WTC11 (cell line): ENCODE measurements around the gene RIMKLB. TPM values are rescaled to one million over a fixed set of nuclear protein-coding genes. Genes with fewer than 3 reads are reported as not detected.

ENCODE experiments used
- ATAC-seq: fragments of 200-7000 bp; cut with Tn5 transposase; 2 replicates; pipeline ENCODE4 v1.10.0; 2021; ENCODE audit warnings: mild to moderate bottlenecking, moderate library complexity
- CTCF ChIA-PET: fragments of 300-600 bp; sonication (Branson Sonifier 250); formaldehyde crosslinking; loops from one replicate; lab custom pipeline; 2021; ENCODE audit warnings: antibody characterized with exemption; lab: Charles Lee
- POLR2A ChIA-PET: fragments of 350-600 bp; sonication (Branson Sonifier 250); formaldehyde crosslinking; loops from one replicate; lab custom pipeline; 2021; ENCODE audit warnings: antibody characterized with exemption; lab: Charles Lee
- DNase-seq: peaks from one replicate; pipeline ENCODE4 v3.0.0; 2021; ENCODE audit warnings: low spot score
- H3K27ac Mint-ChIP-seq: 2 replicates; pipeline ENCODE4 v1.8.0; 2021; ENCODE audit warnings: mixed read lengths
- H3K27me3 Mint-ChIP-seq: 2 replicates; pipeline ENCODE4 v1.8.0; 2021; ENCODE audit warnings: low read depth, mild to moderate bottlenecking, moderate library complexity, mixed read lengths
- H3K36me3 Mint-ChIP-seq: 2 replicates; pipeline ENCODE4 v1.8.0; 2021; ENCODE audit warnings: mixed read lengths
- H3K4me1 Mint-ChIP-seq: 2 replicates; pipeline ENCODE4 v1.8.0; 2022; ENCODE audit warnings: mixed read lengths
- H3K4me3 Mint-ChIP-seq: 2 replicates; pipeline ENCODE4 v1.8.0; 2021; ENCODE audit warnings: mild to moderate bottlenecking, moderate library complexity, mixed read lengths
- H3K9me3 Mint-ChIP-seq: 2 replicates; pipeline ENCODE4 v1.8.0; 2021; ENCODE audit warnings: mixed read lengths
- CBFB ChIP-seq: sonication (generic); formaldehyde crosslinking; IDR thresholded peaks from 2 replicates; pipeline ENCODE4 v1.8.1; 2022; ENCODE audit warnings: mild to moderate bottlenecking, low read depth, missing genetic modification reagents
- ETV6 ChIP-seq: sonication (generic); formaldehyde crosslinking; IDR thresholded peaks from 2 replicates; pipeline ENCODE4 v1.8.1; 2022; ENCODE audit warnings: mild to moderate bottlenecking, missing genetic modification reagents
- HMGA2 ChIP-seq: fragments of 250-450 bp; sonication (Bioruptor Pico); IDR thresholded peaks from 2 replicates; pipeline ENCODE4 v1.4.0; 2021; ENCODE audit warnings: mild to moderate bottlenecking, moderate library complexity
- KAT7 ChIP-seq: sonication (generic); formaldehyde crosslinking; IDR thresholded peaks from 2 replicates; pipeline ENCODE4 v1.8.1; 2023; ENCODE audit warnings: missing genetic modification reagents, mild to moderate bottlenecking, borderline replicate concordance
- MAX ChIP-seq: sonication (generic); formaldehyde crosslinking; IDR thresholded peaks from 2 replicates; pipeline ENCODE4 v1.8.0; 2022; ENCODE audit warnings: mild to moderate bottlenecking, missing genetic modification reagents
- NR1H2 ChIP-seq: sonication (generic); formaldehyde crosslinking; IDR thresholded peaks from 2 replicates; pipeline ENCODE4 v1.9.0; 2021; ENCODE audit warnings: mild to moderate bottlenecking, moderate library complexity, missing genetic modification reagents
- NR3C1 ChIP-seq: sonication (generic); formaldehyde crosslinking; conservative IDR thresholded peaks from 2 replicates; pipeline ENCODE4 v1.8.1; 2023; ENCODE audit warnings: low read depth, mild to moderate bottlenecking, missing genetic modification reagents
- SMAD3 ChIP-seq: sonication (generic); formaldehyde crosslinking; IDR thresholded peaks from 2 replicates; pipeline ENCODE4 v1.8.0; 2022; ENCODE audit warnings: missing genetic modification reagents, mild to moderate bottlenecking, borderline replicate concordance
- SOX15 ChIP-seq: fragments of 250-450 bp; sonication (Bioruptor Pico); IDR thresholded peaks from 2 replicates; pipeline ENCODE4 v1.9.0; 2021; ENCODE audit warnings: mild to moderate bottlenecking
- SP1 ChIP-seq: sonication (generic); formaldehyde crosslinking; conservative IDR thresholded peaks from 2 replicates; pipeline ENCODE4 v1.8.1; 2022; ENCODE audit warnings: missing genetic modification reagents
- TCF7 ChIP-seq: sonication (generic); formaldehyde crosslinking; IDR thresholded peaks from 2 replicates; pipeline ENCODE4 v1.8.0; 2022; ENCODE audit warnings: mild to moderate bottlenecking, low read depth, missing genetic modification reagents, moderate library complexity
- ZNF232 ChIP-seq: sonication (generic); formaldehyde crosslinking; IDR thresholded peaks from 2 replicates; pipeline ENCODE4 v1.8.0; 2022; ENCODE audit warnings: mild to moderate bottlenecking, missing genetic modification reagents
- ZNF396 ChIP-seq: fragments of 250-450 bp; sonication (Bioruptor Pico); IDR thresholded peaks from 2 replicates; pipeline ENCODE4 v1.8.0; 2021; ENCODE audit warnings: mild to moderate bottlenecking, moderate library complexity, borderline replicate concordance
- ZNF416 ChIP-seq: fragments of 250-450 bp; sonication (Bioruptor Pico); IDR thresholded peaks from 2 replicates; pipeline ENCODE4 v1.9.0; 2021; ENCODE audit warnings: mild to moderate bottlenecking, inconsistent platforms
- ZNF532 ChIP-seq: fragments of 250-450 bp; sonication (Bioruptor Pico); IDR thresholded peaks from 2 replicates; pipeline ENCODE4 v1.9.0; 2021; ENCODE audit warnings: mild to moderate bottlenecking, borderline replicate concordance
- total RNA-seq: library from RNA; stranded (reverse); gene quantifications from 3 replicates; pipeline ENCODE4 v1.2.3, GENCODE V29; 2021
- TF ChIP-seq, protein P1 (sequence below): fragments of 250-450 bp; sonication (Bioruptor Pico); IDR thresholded peaks from 2 replicates; pipeline ENCODE4 v1.9.0; 2021; ENCODE audit warnings: moderate library complexity, mild to moderate bottlenecking, inconsistent platforms, borderline replicate concordance
- TF ChIP-seq, protein P2 (sequence below): sonication (generic); formaldehyde crosslinking; IDR thresholded peaks from 2 replicates; pipeline ENCODE4 v1.8.1; 2022; ENCODE audit warnings: missing genetic modification reagents, borderline replicate concordance
- TF ChIP-seq, protein P3 (sequence below): sonication (generic); formaldehyde crosslinking; IDR thresholded peaks from 2 replicates; pipeline ENCODE4 v1.8.0; 2022; ENCODE audit warnings: mild to moderate bottlenecking, missing genetic modification reagents
- TF ChIP-seq, protein P4 (sequence below): sonication (generic); formaldehyde crosslinking; IDR thresholded peaks from 2 replicates; pipeline ENCODE4 v1.8.1; 2023; ENCODE audit warnings: mild to moderate bottlenecking, missing genetic modification reagents

The RIMKLB gene
- total RNA-seq, 1 experiment from 2014 or later: 106 TPM

GRCh38 chr12:8698132-8698851 lies 501 bp downstream of the RIMKLB start (continued):
- TF ChIP-seq TCF7 (CRISPR knock-in tag) (no peak), ETV6 (peak; percentile 32; the same call in 1 of the 2 replicates), SOX15 (no peak), ZNF396 (CRISPR knock-in tag) (no peak), CBFB (CRISPR knock-in tag) (peak; percentile 45; the same call in 1 of the 2 replicates), KAT7 (CRISPR knock-in tag) (peak; percentile 59; the same call in 1 of the 2 replicates)
- TF ChIP-seq, protein P1, sequence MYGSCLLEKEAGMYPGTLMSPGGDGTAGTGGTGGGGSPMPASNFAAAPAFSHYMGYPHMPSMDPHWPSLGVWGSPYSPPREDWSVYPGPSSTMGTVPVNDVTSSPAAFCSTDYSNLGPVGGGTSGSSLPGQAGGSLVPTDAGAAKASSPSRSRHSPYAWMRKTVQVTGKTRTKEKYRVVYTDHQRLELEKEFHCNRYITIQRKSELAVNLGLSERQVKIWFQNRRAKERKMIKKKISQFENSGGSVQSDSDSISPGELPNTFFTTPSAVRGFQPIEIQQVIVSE (CRISPR knock-in tag): no peak
- TF ChIP-seq, protein P2, sequence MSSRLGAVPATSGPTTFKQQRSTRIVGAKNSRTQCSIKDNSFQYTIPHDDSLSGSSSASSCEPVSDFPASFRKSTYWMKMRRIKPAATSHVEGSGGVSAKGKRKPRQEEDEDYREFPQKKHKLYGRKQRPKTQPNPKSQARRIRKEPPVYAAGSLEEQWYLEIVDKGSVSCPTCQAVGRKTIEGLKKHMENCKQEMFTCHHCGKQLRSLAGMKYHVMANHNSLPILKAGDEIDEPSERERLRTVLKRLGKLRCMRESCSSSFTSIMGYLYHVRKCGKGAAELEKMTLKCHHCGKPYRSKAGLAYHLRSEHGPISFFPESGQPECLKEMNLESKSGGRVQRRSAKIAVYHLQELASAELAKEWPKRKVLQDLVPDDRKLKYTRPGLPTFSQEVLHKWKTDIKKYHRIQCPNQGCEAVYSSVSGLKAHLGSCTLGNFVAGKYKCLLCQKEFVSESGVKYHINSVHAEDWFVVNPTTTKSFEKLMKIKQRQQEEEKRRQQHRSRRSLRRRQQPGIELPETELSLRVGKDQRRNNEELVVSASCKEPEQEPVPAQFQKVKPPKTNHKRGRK (CRISPR knock-in tag): no peak

GRCh38 chr12:8698879-8699278 lies 1.1 kb downstream of the RIMKLB start:
- Mint-ChIP-seq H3K4me3 (peak overlapping the region; percentile 79), H3K27ac (peak overlapping the region; percentile 64; the same call in 1 of the 2 replicates), H3K4me1 (peaks cover 57% of the 10 kb centered on the region), H3K9me3 (no peaks in the 10 kb centered on the region), H3K36me3 (peaks cover 14% of the 10 kb centered on the region), H3K27me3 (no peaks in the 10 kb centered on the region)
- no peak for TF ChIP-seq ZNF416
- TF ChIP-seq, protein P3, sequence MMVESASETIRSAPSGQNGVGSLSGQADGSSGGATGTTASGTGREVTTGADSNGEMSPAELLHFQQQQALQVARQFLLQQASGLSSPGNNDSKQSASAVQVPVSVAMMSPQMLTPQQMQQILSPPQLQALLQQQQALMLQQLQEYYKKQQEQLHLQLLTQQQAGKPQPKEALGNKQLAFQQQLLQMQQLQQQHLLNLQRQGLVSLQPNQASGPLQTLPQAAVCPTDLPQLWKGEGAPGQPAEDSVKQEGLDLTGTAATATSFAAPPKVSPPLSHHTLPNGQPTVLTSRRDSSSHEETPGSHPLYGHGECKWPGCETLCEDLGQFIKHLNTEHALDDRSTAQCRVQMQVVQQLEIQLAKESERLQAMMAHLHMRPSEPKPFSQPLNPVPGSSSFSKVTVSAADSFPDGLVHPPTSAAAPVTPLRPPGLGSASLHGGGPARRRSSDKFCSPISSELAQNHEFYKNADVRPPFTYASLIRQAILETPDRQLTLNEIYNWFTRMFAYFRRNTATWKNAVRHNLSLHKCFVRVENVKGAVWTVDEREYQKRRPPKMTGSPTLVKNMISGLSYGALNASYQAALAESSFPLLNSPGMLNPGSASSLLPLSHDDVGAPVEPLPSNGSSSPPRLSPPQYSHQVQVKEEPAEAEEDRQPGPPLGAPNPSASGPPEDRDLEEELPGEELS (CRISPR knock-in tag): no peak
- TF ChIP-seq NR1H2 (CRISPR knock-in tag): no peak
- no peak for TF ChIP-seq SP1 (CRISPR knock-in tag)
- TF ChIP-seq ZNF232 (CRISPR knock-in tag): no peak
- TF ChIP-seq NR3C1 (CRISPR knock-in tag): no peak
- TF ChIP-seq MAX (CRISPR knock-in tag): no peak
- no peak for TF ChIP-seq TCF7 (CRISPR knock-in tag)
- no peak for TF ChIP-seq ZNF532 (CRISPR knock-in tag)
- TF ChIP-seq, protein P4, sequence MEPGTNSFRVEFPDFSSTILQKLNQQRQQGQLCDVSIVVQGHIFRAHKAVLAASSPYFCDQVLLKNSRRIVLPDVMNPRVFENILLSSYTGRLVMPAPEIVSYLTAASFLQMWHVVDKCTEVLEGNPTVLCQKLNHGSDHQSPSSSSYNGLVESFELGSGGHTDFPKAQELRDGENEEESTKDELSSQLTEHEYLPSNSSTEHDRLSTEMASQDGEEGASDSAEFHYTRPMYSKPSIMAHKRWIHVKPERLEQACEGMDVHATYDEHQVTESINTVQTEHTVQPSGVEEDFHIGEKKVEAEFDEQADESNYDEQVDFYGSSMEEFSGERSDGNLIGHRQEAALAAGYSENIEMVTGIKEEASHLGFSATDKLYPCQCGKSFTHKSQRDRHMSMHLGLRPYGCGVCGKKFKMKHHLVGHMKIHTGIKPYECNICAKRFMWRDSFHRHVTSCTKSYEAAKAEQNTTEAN (CRISPR knock-in tag): no peak
- no peak for TF ChIP-seq CBFB (CRISPR knock-in tag)
- TF ChIP-seq SMAD3: no peak
- no peak for TF ChIP-seq KAT7 (CRISPR knock-in tag)
- TF ChIP-seq HMGA2 (CRISPR knock-in tag): no peak
- no peak for DNase-seq
- no peak for ATAC-seq
- ChIA-PET POLR2A (no interaction called here), CTCF (no interaction called here)
